NCI-H345 treated with DMSO at 0.1 percent for 48 hours (cell line): ENCODE measurements around the gene VAMP2.
A peak's percentile ranks its signal among the peaks of the same experiment; 100 is the strongest.
"Not testable (repeated sequence)": the region's sequence is repeated elsewhere in the genome, so short reads cannot be mapped to it uniquely, and the experiment has no call there.

ENCODE experiments used
- DNase-seq: peaks from one replicate; lab custom pipeline; 2025; ENCODE audit not compliant: unreplicated experiment; lab: John Stamatoyannopoulos, UW

VAMP2 gene

DNA sequence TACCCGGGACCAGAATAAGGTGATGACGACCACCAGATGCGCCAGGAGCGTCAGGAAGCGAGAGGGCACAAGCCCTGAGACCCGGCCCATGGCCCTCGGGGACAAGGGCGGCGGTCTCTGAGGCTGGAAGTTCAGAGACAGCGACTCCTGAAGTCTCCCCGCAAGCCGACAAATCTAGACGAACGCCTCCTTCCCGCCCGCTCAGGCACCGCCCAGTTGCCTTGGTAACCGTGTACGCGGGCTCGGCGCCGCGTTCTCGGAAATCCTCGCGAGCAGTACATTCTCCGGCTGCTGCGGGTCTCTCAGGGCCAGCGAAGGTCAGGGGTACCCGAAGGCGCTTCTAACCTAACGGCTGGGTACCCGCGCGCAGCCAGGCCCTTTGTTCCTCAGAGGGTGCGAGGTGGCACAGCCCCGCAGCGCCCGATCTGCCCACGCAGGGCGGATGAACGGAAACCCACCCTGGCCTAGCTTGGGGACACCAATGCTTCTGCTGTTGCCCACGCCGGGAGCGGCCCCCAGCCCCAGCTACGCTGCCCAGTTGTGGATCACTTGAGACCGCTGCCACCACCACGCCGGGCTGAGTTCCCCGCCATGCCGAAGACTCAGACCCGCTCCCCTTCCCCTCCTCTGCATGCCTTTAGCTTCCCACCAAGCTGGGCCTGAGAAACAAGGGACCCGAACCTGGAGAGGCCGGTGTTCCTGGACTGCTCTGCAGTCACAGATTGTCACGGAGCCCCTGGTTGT, 13.6 kb upstream of the VAMP2 start, which contains the start of gene TMEM107:
TSS of gene TMEM107 (minus strand) at position 184 of the 744 bp plus-strand sequence. CDS start at position 90, 94 bp downstream.
- peak; percentile 64 for DNase-seq

DNA sequence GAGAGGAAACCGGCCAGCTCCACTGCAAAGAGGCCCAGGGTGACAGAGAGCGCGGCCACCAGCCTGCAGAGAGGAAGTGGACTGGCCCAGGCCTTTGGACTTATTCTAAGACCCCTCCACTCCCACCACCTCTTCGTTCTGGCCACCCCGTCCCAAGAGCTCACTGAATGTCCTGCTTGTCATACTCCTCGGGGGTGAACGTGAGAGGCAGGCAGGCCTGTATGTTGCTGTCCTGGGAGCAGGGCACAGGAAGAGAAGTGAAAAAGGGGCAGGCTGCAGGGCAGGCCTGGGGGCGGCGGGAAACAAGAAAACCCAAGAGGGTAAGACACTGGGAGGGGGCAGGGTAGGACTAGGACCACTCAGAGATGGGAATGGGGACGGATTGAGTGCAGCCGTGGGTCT, 13.0 kb upstream of the VAMP2 start:
- no peak for DNase-seq

GRCh38 chr17:8173871-8174322, 11.1 kb upstream of the VAMP2 start:
- DNase-seq, result no peak

GRCh38 chr17:8173056-8173870, 10.5 kb upstream of the VAMP2 start:
- peak; percentile 83 for DNase-seq

GRCh38 chr17:8170186-8170585, 7.4 kb upstream of the VAMP2 start:
- not testable (repeated sequence) for DNase-seq

- DNase-seq, result no peak
These were observed 4.8 kb upstream of the VAMP2 start for GRCh38 chr17:8167526-8167925.

- no peak for DNase-seq
These were observed 4.0 kb upstream of the VAMP2 start for GRCh38 chr17:8166731-8167130.

GRCh38 chr17:8164815-8165131, 2.0 kb upstream of the VAMP2 start:
- no peak for DNase-seq

DNA sequence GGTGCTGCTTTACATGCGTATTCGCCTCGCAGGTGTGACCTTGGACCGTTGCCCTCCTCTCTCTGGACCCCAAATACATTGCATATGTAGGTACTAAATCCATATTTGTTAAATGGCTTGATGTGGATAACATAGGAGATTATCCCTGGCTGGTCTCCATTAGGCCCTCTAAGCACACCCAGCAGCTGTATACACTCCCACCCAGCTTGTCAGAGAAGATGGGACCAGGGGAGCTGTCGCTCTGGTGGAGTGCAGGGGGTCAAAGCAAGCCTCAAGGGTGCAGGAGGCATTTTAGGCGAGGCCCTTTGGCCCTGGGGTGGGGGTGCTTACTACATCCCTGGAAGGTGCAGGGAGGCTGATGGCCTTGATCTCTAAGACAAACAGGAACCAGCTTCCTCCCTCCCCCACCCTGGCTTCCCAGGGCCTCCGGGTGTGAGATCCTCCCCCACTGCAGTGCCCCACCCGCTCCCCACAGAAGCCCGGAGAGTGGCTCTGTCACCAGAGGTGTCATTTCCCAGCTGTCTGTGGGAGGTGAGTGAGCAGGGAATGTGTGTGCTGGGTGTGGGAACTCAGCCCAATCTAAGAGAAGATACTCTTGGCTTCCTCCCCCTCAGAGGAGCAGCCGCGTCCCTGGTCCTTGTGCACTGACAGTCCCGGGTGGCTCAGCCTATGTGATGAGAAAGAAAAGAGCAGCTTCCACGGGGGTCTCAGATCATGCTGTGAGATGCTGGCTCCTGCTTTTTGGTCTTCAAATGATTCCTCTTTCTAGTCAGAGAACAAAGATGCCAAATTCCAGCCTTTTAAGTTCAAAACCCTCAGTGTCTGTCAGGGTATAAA, 1.4 kb upstream of the VAMP2 start:
- DNase-seq, result no peak

DNA sequence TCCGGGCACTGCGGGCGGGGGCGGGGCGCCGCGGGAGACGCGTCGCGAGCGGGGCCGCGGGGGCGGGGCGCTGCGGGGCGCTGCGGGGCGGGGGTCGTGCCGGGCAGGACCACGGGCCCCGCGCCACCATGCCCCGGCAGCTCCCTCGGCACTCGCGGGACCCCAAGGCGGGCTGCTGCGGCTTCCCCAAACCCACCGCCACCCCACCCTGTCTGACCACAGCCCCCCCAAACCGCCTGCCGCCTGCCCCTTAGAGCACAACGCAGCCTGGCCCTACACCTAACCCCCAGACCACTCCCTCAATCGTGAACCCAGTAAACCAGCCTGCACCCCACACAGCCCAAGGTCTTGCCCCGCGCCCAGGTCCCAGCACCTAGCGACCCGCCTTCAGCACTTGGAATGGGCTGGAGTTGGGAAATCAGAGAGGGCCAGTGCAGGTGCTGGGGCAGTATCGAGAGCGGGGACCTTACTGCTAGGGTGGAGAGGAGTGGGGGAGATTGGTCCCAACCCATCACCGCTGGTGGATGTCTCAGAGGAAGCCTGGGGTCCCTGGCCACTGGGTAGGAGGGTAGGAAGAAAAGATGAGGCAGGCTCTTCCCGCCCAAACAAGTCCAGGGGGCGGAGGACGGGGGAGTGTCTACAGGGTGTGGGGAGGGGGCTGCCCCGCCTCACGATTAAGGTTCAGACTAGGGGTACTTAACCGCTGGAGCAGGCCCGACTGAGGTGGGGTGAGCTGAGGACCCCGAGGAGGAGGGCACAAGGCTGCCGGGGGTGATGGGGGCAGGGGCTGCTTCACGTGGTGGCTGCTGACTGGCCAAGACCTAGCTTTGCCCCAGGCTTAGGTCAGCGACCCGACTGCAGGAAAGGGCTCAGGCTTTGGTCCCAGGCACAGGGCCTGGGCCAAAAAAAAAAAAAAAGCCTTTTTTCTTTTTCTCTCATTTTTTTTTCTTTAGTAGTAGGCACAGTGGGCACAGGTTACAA, 539 bp upstream of the VAMP2 start:
- peak; percentile 10 for DNase-seq

DNA sequence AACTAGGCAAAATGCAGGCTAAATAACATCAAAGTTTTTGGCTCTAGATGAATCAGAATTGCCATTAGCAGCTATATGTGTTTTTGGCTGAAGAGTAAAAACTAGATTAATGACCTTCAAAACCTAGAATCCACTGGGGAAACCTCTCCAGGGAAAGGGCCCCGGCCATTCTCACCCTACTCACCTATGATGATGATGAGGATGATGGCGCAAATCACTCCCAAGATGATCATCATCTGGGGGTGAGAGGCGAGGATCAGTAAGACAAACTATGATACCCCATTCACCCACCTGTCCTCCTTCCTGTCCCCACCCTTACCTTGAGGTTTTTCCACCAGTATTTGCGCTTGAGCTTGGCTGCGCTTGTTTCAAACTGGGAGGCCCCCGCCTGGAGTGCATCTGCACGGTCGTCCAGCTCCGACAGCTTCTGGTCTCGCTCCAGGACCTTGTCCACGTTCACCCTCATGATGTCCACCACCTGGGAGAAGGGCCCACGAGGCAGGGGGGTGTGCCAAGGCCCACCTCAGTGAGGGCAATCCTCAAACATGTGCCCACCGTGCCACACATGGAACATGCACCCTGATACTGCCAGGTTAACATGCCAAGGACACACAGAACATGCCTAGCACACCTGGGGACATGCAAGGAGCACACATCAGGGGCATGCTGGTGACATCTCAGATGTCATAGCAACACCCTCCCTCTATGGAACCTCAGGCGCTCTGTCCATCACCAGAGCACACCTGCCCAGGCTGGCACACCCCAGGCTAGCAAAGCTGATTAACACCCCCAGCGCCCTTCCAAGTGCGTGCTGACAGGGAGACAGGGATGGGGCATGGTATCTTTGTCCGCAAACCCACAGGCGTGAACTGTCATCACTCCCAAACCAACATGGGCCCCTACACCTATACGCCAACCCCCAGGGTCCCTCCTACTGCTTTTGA, 1.2 kb downstream of the VAMP2 start:
- DNase-seq, result no peak

DNA sequence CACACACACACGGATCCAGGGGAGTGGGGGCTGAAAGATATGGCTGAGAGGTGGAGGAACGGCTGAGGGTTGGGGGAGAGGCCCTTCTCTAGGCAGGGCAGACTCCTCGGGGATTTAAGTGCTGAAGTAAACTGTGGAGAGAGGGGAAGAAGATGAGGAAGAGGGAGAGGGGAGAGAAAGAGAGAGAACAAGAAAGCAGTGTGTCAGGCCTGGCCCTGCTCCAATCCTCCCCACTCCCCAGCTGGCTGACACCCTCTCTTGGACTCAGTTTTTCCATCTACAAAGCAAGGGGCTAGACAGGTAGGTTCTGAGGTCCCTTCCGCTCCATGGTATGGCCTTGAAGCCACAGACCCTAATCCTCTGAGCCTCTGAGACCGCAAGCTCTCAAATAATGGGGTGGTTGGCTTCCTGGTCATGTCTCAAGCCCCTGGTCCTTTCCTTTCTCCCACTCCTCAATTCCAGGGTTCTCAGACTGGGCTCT, 2.0 kb downstream of the VAMP2 start:
- no peak for DNase-seq

DNA sequence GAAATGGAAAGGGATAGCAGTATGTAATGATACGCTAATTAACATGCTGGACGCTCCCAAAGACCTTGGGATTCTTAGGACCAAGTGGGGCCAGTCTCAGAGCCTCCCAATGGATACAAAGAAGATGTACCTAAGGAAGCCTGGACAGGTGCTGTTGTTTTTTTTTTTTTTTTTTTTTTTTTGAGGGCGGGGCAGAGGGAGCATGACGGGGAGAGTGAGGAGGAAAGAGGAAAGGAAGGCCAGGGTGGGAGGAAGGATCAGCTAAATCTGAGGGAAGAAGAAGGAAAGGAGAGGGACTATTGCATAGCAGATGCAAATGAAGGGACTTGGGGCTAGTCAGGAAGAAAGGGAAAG, 2.5 kb downstream of the VAMP2 start:
- DNase-seq, result no peak

DNA sequence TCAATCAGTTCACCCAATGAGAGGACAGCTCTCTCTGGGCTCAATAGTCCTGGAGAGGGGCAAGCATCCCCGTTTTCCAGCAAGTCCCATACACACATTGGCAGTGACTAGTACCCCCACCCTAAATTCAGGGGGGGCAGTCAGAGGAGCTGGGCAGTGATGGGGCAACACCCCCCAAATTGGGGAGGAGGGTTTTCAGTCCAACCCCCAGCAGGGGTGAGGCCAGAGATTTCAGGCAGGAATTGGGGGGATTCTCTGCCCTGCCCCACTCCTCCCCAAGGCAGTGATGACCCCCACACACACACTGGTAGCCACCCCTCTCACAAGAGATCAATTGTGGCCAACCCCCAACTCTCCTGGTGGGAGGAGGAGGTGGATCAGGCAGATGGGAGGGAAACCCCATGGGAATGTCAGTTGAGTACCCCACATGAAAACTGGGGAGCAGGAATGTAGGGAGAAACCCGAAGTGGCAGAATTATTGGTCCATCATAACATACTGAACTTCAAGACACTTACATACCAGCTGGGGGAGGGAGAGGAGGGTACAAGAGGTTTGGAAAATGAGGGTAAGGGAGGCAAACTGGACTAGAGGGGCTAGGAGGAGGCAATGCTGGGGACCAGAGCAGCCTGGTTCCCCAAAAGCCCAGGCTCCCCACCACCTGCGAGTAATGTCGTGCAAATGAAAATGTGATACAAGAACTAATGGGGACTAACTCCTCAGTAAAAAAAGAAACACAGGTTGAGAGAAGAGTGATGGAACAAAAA, 3.1 kb downstream of the VAMP2 start:
- DNase-seq, result no peak

GRCh38 chr17:8159032-8159400, 3.7 kb downstream of the VAMP2 start:
- no peak for DNase-seq

DNA sequence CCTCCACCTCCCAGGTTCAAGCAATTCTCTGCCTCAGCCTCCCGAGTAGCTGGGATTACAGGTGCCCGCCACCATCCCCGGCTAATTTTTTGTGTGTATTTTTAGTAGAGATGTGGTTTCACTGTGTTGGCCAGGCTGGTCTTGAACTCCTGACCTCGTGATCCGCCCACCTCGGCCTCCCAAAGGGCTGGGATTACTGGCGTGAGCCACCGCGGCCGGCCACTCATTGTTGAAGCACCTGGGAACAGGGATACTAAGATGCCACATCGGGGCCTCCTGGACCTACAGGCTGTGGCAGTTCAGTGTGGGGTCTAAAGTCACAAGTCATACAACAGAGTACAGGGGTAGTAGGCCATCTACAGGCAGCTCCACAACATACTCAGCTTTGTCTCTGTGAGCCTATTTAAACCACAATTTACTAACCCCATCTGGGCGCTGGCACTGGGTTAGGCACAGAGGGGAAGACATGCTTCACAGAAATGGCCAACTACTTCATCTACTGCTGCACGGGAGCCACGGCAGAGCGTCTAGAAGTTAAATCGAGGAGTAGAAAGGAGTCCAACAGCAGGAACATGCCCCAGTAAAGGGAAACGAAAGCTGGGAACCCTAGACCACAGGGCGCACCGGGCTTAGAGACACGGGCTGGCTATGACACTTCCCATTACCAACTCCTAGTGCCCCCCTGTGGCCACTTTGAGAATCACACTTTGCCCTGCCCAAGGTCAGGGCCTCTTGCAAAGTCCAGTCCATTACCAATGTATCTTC, 4.3 kb downstream of the VAMP2 start:
- no peak for DNase-seq

DNA sequence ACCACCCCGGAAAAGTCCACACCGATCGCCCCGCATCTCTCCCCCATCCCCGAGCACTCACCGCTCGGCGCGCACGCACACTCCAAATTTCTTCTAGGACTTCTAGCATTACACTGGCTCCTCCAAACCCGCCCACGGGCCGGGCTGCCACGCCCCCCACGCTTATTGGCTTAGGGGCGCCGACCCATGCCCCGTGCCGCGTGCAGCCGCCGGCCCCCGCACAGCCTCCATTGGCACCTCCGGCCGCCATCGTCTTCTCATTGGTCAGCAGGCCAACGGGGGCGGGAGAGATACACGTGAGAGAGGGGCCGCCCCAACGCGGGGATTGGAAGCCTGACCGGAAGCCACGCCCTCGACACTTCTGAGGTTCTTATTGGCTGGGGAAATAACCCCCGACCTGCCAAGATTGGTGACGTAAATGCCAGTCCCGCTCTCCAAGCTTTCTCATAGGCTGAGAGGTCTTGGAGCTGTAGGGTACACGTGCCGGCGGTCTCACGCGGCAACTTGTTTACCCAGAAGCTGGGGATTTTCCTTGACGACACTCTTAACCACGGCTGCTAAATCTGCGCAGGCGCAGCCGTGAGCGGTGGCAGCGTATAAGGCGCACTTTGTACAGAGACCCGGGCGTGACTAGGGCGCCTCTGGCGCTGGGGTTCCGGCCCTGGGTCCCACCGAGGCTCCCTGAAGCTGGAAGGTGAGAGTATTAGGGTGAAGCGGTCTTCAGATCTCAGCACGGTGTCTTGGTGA, 6.3 kb downstream of the VAMP2 start:
- peak; percentile 96 for DNase-seq
